DND-41 (cell line): ENCODE measurements around the gene TSPAN5.

Source experiments
- CTCF ChIP-seq: IDR thresholded peaks from 2 replicates; pipeline ENCODE4 v1.5.1; 2012; ENCODE audit warnings: borderline replicate concordance, low read length, moderate library complexity, mild to moderate bottlenecking; ENCODE audit not compliant: poor library complexity, severe bottlenecking; ENCODE audit errors: extremely low read depth
- EZH2 ChIP-seq: IDR thresholded peaks from 3 replicates; pipeline ENCODE4 v1.6.1; 2012; ENCODE audit warnings: borderline replicate concordance, low read depth, mild to moderate bottlenecking, moderate library complexity, low read length, inconsistent platforms; ENCODE audit not compliant: severe bottlenecking

- TF ChIP-seq CTCF (no peak), EZH2 (no peak)
Measured at GRCh38 chr4:98677799-98678198, 19.4 kb upstream of the TSPAN5 start.
